Activated CD8-positive, alpha-beta memory T cell treated with anti-CD3 and anti-CD28 coated beads for 48 hours (primary cell): ENCODE measurements around the gene RHOXF2.
"Not testable (repeated sequence)": the region's sequence is repeated elsewhere in the genome, so short reads cannot be mapped to it uniquely, and the experiment has no call there.

ENCODE experiments used
- DNase-seq, 3 experiments: peaks; one replicate each; pipeline ENCODE4 v3.0.0-alpha.2; 2020; ENCODE audit warnings: low read depth in 2 of 3, low spot score in 2 of 3

RHOXF2 gene

DNA sequence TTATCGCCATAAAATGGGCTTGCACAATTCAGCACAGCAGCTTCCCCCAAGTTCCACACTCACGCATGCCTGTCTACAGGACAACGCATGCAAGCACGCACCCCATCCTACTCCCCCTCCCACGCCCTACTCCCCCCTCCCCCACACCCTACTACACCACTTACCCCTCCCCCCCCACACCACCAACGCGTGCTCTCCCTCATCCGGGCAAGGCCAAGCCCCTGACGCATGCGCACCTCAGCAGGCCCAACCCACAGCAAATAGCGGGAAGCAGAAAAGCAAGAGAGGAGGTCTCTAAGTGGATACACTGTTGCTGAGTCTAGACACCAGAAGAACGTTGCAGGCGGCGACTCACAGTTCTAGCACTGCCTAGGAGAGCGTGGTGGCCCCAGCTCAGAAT is at the start of gene RHOXF2:
Gene RHOXF2, plus strand, starts transcription at position 301 of the 400 bp plus-strand sequence. CDS start 138 bp downstream, outside the sequence.
- not testable (repeated sequence) for DNase-seq

DNA sequence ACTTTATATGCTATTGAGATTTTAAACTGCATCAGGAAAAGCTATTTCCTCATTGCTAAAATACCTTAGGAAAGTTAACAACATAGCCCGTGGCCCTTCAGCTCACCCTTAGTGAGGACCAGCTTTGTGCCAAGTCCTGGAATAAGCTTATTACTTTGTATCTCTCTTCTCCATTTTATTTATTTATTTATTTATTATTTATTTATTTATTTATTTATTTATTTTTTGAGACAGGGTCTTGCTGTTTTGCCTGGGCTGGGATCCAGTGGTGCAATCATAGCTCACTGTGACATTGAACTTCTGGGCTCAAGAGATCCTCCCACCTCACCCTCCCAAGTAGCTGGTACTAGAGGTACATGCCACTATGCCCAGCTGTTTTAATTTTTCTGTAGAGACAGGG is 49.0 kb upstream of the RHOXF2 start:
- DNase-seq = no peak

DNA sequence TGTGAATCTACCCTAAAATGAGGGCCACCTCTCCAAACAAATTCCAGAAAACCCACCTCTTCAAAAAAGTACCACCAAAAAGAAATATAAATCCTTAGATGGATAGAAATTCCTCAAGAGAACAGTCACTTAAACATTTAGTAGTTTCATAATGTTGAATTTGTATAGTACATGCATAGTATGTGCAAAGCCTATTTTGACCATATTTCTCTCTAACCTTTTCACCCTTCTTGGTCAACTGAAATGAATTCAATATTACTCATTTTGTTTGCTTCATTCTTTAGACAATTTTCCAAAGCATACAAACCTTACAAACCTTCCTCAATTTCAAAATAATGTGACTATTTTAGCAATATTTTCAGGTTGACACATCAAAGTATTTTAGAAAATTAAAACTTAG is 46.8 kb upstream of the RHOXF2 start:
- no peak for DNase-seq

DNA sequence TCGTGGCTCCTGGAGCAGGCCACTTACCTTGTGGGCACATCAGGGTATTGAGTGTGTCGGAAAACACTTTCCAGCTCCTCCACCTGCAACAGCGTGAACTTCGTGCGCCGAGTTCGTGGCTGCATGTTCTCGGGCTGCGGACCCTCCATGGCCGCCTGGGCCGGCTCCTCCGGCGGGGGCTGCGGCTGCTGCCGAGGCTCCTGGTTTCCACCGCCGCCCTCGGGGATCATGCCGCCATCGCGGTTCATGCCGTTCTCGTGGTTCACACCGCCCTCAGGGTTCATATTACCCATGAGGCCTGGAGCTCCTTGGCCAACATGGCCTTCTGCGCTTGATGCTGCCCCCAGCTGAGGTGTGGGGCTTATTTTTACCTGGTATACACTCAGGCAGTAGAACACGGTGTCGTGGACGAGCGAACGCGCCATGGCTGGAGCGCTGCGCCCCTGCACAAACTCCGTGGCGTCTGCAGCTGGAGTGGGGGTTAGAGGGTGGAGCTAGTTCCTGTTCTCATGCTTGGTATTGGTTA is 42.9 kb upstream of the RHOXF2 start, which contains the start of gene RHOXF1:
Gene RHOXF1, minus strand, starts transcription at position 476 of the 526 bp plus-strand sequence. Its CDS starts 51 bp downstream, at position 425.
- DNase-seq = no peak

DNA sequence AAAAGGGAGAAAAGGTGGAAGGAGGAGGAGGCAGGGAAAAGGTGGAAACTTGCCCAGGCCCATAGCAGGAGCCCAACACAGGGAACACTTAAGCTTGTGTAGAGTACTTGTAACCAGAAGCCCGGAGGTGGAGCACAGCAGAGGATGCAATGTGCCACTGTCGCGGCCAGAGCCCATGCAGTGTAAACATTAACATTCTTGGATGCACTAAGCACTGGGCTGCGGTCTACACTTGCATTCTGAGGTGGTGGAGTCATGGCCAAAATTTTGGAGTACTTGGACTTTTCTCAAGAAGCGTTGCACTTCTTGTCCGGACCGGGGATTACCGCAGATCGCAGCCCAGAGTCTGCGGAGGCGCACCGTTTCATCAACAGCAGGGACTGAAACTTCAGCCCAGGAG is 38.2 kb upstream of the RHOXF2 start:
- DNase-seq = no peak

DNA sequence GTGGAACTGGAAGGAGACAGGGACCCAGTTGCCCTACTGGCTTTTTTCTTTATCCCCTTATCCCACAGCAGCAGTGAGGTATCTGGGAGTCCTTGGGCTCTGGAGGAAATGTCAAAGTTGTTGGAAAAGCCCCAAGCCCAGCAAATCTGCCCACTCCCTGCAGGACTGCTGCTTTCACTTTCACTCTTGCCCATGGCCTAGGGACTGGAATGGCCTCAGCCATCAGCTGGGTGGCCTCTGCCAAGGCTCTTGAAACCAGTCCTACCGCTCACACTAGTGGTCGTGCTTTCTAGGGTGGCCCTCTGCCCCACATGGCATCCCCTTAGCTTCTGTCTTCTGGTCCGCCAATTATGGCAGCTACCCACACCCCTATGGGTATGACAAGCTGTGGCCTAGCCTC is 33.0 kb upstream of the RHOXF2 start:
- no peak for DNase-seq

- not testable (repeated sequence) for DNase-seq
Observed at GRCh38 chrX:120128306-120128846, 30.0 kb upstream of the RHOXF2 start.

- no peak for DNase-seq
Observed at GRCh38 chrX:120136128-120136527, 22.3 kb upstream of the RHOXF2 start.

GRCh38 chrX:120136840-120137239 is 21.6 kb upstream of the RHOXF2 start:
- no peak for DNase-seq

DNA sequence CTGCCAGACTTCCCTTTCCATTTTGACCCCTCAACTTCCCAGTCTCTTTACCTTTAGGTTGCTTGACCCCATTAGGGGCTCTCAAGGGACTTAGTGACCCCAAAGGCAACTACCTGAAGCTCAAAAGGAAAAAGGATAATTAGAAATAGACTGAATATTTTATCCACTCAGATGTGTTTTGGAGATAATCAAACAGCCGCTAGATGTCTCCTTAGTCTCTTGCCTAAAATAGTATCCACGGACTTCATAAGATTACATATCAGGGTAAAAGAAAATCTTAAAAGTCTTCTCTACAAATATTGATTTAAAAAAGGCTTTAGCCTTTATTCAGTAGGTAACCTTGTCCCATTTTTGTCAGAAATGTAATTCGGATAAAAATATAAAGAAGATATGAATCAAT is 21.0 kb upstream of the RHOXF2 start:
- DNase-seq = no peak

DNA sequence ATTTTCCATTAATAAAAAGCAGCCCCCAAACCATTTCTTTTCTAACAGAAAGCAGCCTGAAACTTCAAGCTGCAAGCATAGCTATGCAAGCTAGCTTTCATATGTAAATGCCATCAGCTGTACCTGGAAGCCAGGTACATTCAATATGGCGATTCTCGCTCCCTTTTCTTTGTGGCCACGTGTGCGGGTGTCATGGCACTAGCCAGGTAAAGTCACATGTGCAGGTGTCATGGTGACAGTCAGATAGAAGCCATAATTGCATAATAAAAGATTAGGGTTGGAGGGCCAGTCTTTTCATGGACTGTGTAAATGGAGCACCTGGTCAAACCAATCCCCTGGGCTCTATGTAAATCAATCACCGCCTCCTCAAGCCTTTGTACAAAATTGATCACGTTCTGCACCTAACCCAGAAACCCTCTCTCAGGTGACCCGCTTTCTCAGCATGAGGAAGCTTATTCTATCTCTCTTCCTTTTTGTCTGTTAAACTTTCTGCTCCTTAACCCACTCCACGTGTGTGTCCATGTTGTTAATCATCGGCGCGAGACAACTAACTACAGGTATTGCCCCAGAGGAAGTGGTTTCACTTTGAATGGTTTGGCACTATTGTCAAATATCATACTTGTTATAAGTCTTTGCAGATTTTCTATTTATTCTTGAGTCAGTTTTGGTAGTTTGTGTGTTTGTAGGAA is 18.0 kb upstream of the RHOXF2 start:
- DNase-seq = no peak

DNA sequence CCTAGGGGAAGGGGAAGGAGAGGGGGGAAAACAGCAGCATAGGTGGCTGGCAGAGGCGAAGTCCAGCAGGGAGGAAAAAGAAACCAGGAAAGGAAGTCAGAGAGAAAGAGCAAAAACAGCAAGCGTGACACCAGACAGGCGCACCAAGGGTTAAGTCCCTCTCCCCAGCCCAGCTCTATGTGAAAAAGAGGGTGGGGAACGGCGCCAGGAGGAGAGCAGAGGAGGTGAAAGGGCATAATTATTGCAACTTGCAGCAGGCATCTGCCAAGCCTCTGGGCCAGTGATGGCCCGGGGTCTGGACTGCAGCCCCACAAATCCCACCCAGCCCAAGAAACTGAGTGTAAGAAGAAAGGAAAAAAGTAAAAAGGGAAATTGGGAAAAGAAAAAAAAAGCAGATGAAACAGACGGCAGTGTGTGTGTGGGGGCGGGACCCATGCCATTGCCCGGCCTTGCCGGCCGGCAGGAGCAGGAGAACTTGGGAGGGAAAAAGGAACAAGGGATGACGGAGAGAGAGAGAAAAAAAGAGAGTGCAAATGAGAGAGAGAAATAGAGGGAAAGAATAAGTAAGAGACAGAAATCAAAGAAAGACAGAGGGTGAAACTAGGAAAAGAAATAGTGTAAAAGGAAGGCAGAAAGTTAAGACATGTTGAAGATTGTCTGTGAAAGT is 14.1 kb upstream of the RHOXF2 start:
- no peak for DNase-seq

- DNase-seq = no peak
Observed at GRCh38 chrX:120145295-120145925, 13.0 kb upstream of the RHOXF2 start.

DNA sequence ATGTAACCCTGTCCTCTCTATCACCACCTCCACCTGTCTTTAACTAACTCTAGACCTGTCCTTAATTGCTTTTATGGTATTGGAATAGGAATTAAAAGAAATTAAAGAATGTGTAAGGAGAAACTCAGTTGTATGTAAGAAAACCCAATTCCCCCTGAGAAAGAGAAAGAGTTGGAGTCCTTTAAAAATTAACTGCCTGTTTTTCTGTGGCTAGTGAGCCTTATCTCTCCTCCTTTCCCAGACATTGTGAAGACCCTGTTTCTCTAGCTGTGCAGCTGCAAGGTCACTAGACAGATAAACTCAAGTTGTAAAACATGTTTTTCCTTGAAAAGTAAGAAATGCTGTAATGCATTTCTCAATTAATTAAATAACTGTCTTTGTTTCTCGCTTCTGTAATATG is 12.1 kb upstream of the RHOXF2 start:
- DNase-seq = not testable (repeated sequence)

DNA sequence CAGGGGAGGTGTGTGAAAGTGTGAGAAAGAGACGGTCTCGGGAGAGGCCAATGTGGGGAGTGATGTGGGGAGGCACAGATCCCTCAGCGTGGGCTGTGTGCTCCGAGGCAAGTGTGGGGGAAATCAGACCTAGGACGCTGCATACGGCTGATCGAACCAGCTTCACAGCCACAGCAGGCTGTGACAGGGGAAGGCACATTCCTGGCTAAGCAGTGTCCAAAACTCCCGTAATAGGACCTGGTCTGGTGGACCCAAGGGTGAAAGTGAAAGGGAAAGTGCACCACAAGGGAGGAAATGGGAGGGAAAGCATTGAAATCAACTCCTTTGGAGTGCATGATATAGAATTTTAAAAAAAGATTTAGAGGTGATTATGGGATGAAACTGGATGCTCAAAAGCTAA is 10.9 kb upstream of the RHOXF2 start:
- no peak for DNase-seq

DNA sequence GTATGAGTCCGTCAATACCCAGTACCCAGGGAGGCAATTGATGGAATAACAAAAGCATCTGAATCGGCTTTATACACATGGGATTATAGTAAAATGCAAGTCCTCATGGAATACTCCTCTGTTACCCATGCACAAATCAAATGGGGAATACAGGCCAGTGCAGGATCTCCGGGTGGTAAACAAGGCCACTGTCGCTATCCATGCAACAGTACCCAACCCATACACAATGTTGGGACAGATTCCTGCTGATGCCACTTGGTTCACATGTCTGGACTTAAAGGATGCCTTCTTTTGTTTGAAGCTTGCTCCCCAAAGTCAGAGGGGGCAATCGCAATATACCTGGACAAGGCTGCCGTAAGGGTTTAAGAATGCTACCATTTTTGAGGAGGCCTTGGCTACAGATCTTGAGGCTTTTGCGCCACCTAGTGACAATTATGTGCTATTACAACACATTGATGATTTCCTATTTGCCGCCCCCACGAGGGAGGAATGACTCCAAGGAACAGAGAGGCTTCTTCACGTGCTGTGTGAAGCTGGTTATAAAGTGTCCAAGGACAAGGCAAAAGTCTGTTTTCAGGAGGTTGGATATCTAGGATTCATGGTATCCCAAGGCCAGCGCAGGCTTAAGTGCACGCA is 8.2 kb upstream of the RHOXF2 start:
- not testable (repeated sequence) for DNase-seq

DNA sequence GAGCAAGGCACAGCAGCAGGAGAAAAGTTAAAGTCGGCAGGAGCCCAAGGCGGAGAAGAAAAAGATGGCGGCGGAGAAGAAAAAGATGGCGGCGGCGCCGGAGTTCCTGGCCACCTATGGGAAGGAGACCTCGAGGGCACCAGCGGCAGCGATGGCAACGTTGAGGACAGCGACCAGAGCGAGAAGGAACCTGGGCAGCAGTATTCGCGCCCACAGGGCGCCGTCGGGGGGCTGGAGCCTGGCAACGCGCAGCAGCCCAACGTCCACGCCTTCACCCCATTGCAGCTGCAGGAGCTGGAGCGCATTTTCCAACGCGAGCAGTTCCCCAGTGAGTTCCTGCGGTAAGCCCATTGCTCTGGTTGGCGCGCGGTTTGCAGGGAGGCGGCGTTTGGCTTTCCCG is 673 bp downstream of the RHOXF2 start:
- not testable (repeated sequence) for DNase-seq

DNA sequence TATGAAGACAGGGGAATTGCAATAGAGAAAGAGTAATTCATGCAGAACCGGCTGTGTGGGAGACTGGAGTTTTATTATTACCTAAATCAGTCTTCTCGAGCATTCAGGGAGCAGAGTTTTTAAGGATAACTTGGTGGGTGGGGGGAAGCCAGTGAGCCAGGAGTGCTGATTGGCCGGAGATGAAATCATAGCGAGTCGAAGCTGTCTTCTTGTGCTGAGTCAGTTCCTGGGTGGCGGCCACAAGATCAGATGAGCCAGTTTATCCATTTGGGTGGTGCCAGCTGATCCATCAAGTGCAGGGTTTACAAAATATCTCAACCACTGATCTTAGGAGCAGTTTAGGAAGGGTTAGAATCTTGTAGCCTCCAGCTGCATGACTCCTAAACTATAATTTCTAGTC is 34.8 kb downstream of the RHOXF2 start:
- DNase-seq = not testable (repeated sequence)

DNA sequence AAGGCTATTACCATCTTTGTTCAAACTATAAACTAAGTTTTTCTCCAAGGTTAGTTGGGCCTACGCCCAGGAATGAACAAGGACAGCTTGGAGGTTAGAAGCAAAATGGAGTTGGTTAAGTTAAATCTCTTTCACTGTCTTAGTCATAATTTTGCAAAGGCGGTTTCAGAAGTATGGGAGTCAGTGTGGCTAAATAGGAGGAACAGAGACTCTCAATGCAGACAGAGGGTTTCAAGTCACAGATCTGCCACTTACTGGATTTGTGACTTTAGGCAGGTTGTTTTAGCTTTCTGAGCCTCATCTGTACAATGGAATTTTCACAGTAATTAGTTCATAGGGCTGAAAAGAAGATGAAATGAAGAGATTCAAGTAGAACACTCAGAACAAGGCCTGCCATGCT is 35.3 kb downstream of the RHOXF2 start:
- not testable (repeated sequence) for DNase-seq

DNA sequence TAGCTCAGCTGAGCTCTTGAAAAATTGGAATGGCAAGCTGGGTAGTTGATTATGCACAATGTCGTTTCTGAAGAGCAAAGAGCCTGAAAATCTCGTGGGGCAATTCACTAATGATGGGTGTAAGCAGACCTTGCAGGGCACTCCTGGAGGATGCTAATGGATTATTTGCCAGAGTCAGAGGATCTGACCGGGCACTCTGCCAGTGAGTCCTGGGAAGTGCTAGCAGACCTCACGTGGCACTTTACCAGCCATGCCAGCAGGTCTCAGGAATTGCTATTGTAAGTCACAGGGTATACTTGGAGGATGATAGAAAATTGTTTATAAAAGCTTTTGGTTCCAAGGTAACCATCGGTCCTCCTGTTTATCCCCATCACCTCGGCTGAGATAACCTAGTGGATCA is 37.4 kb downstream of the RHOXF2 start:
- not testable (repeated sequence) for DNase-seq

GRCh38 chrX:120196626-120197283 is 38.3 kb downstream of the RHOXF2 start:
- DNase-seq = not testable (repeated sequence)
